Spleen (tissue), 7 donors: ENCODE results near the gene UBC.

Source experiments
- CTCF ChIP-seq, 11 experiments: fragments of 200-600 bp in 7 of 11; fragments of 450-650 bp in 4 of 11; sonication (generic) in 4 of 11; IDR thresholded peaks in 8 of 11; conservative IDR thresholded peaks in 3 of 11; 1 replicate in 7 of 11; 2 replicates in 4 of 11; pipeline versions ENCODE4 v1.4.0 to v1.8.0; 2016 to 2021; ENCODE audit warnings: antibody characterized with exemption in 11 of 11, inconsistent platforms in 4 of 11, mild to moderate bottlenecking in 1 of 11
- POLR2A ChIP-seq, 3 donors: fragments of 450-650 bp; IDR thresholded peaks; one replicate each; pipeline ENCODE4 v1.5.1; 2017; ENCODE audit warnings: antibody characterized with exemption in 3 of 3, mild to moderate bottlenecking in 1 of 3
- POLR2AphosphoS5 ChIP-seq, 3 donors: sonication (generic); formaldehyde crosslinking; IDR thresholded peaks; one replicate each; pipeline ENCODE4 v1.5.1; 2017; ENCODE audit warnings: antibody characterized with exemption in 3 of 3
- donor health status: DM: no; HTN: no; CAD: no; lungs with moderate emphysema.
- donor health status: DM: no; HTN: no; CAD: no.
- donor health status: DM: no; HTN: no; CAD: no.

GRCh38 chr12:124927201-124928094 is 13.0 kb upstream of the UBC start:
- no peak for TF ChIP-seq CTCF (IDR thresholded peaks at IDR 0.05 in 8 of 11, conservative IDR thresholded peaks at IDR 0.05 in 3 of 11)
- no peak for TF ChIP-seq POLR2A (IDR thresholded peaks at IDR 0.05)
- no peak for TF ChIP-seq POLR2AphosphoS5 (IDR thresholded peaks at IDR 0.05)
